KMS-11 (cell line): ENCODE measurements around the gene ATP5F1E.

Experiments used
- H2AFZ ChIP-seq: fragments of 200-600 bp; sonication (generic); 2 replicates; pipeline ENCODE4 v1.6.1; 2016; ENCODE audit warnings: antibody characterized with exemption, mixed run types, low read depth
- H3K27ac ChIP-seq: fragments of 200-600 bp; sonication (generic); 2 replicates; pipeline ENCODE4 v1.6.1; 2016; ENCODE audit warnings: mild to moderate bottlenecking, mixed run types
- H3K27me3 ChIP-seq: fragments of 200-600 bp; sonication (generic); 2 replicates; pipeline ENCODE4 v1.6.1; 2017; ENCODE audit warnings: mild to moderate bottlenecking, low read depth, mixed run types, moderate library complexity; ENCODE audit not compliant: insufficient read depth
- H3K36me3 ChIP-seq: fragments of 200-600 bp; sonication (generic); 2 replicates; pipeline ENCODE4 v1.6.1; 2017; ENCODE audit warnings: mild to moderate bottlenecking, mixed run types; ENCODE audit not compliant: insufficient read depth
- H3K4me1 ChIP-seq: fragments of 200-600 bp; sonication (generic); 2 replicates; pipeline ENCODE4 v1.6.1; 2016; ENCODE audit warnings: mild to moderate bottlenecking, low read depth, mixed run types; ENCODE audit not compliant: poor library complexity, severe bottlenecking
- H3K4me2 ChIP-seq: fragments of 200-600 bp; sonication (generic); 2 replicates; pipeline ENCODE4 v1.7.0; 2016; ENCODE audit warnings: mild to moderate bottlenecking, mixed run types
- H3K4me3 ChIP-seq: fragments of 200-600 bp; sonication (generic); IDR thresholded peaks from 2 replicates; pipeline ENCODE4 v1.6.1; 2017; ENCODE audit warnings: low read depth, low read length, mixed read lengths; ENCODE audit not compliant: insufficient read depth
- H3K79me2 ChIP-seq: fragments of 200-600 bp; sonication (generic); 2 replicates; pipeline ENCODE4 v1.6.1; 2016; ENCODE audit warnings: low read depth, mixed run types; ENCODE audit not compliant: insufficient read depth
- H3K9ac ChIP-seq: fragments of 200-600 bp; sonication (generic); 2 replicates; pipeline ENCODE4 v1.6.1; 2016; ENCODE audit warnings: mild to moderate bottlenecking, mixed run types
- H4K20me1 ChIP-seq: fragments of 200-600 bp; sonication (generic); 2 replicates; pipeline ENCODE4 v1.6.1; 2016; ENCODE audit warnings: mild to moderate bottlenecking, mixed run types; ENCODE audit not compliant: insufficient read depth
- TF ChIP-seq, protein P1 (sequence below): fragments of 200-600 bp; sonication (generic); conservative IDR thresholded peaks from 2 replicates; pipeline ENCODE4 v1.6.1; 2017; ENCODE audit warnings: low read depth, mild to moderate bottlenecking, antibody characterized with exemption, low read length, moderate library complexity, mixed read lengths

ATP5F1E gene

DNA sequence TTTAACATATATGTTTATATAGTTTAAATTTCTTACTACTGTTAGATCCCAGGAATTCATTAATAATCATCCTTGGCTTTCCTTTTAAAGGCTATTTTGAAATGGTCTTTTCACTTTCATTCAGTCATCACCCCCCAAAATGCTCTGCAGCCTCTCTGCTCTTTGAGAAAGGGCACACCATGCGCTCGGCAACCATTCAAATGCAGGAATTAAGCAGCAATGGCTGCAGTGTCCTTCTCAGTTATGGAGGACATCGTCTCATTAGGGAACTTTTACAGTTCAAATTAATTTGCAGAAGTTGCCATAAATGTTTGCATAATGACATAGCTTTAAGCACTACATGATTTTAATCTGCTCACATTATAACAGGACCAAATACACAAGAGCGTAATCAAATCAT is 6.6 kb downstream of the ATP5F1E start:
- no peak overlapping the region for H3K27ac ChIP-seq
- no peaks in the 10 kb centered on the region for H4K20me1 ChIP-seq
- peaks cover 17% of the 10 kb centered on the region; the same call in 1 of the 2 replicates for H3K36me3 ChIP-seq
- no peak overlapping the region for H3K9ac ChIP-seq
- TF ChIP-seq, protein P1, sequence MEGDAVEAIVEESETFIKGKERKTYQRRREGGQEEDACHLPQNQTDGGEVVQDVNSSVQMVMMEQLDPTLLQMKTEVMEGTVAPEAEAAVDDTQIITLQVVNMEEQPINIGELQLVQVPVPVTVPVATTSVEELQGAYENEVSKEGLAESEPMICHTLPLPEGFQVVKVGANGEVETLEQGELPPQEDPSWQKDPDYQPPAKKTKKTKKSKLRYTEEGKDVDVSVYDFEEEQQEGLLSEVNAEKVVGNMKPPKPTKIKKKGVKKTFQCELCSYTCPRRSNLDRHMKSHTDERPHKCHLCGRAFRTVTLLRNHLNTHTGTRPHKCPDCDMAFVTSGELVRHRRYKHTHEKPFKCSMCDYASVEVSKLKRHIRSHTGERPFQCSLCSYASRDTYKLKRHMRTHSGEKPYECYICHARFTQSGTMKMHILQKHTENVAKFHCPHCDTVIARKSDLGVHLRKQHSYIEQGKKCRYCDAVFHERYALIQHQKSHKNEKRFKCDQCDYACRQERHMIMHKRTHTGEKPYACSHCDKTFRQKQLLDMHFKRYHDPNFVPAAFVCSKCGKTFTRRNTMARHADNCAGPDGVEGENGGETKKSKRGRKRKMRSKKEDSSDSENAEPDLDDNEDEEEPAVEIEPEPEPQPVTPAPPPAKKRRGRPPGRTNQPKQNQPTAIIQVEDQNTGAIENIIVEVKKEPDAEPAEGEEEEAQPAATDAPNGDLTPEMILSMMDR: no peak
- peaks cover 32% of the 10 kb centered on the region for H3K4me1 ChIP-seq
- peaks cover 49% of the 10 kb centered on the region for H3K79me2 ChIP-seq
- no peak overlapping the region for H2AFZ ChIP-seq
- H3K4me2 ChIP-seq: no peak overlapping the region
- H3K27me3 ChIP-seq: no peaks in the 10 kb centered on the region
- no peak overlapping the region for H3K4me3 ChIP-seq

DNA sequence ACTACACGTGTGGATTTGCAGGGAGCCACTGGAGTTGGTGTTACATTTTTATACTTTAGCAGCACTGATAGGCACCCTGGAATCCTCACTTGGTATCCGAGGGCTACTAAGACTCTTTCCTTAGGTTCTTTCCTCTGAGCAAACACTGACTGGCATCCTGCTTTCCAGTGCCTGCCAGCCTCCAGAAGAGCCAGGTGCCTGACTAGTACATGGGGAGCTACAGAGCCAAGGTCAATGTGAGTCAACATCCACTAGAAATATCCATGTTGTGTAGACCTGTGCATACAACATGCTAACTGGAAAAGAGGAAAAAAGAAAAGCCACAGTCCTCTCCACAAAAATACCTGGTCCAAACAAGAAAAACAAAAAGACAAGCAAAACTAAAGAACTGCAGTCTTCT is 7.0 kb downstream of the ATP5F1E start:
- no peaks in the 10 kb centered on the region for H3K27me3 ChIP-seq
- H3K36me3 ChIP-seq: peaks cover 14% of the 10 kb centered on the region; the same call in 1 of the 2 replicates
- peaks cover 44% of the 10 kb centered on the region for H3K79me2 ChIP-seq
- no peak overlapping the region for H3K4me3 ChIP-seq
- TF ChIP-seq, protein P1: no peak
- no peak overlapping the region for H3K27ac ChIP-seq
- no peak overlapping the region for H3K9ac ChIP-seq
- H3K4me1 ChIP-seq: peaks cover 28% of the 10 kb centered on the region
- H2AFZ ChIP-seq: no peak overlapping the region
- no peak overlapping the region for H3K4me2 ChIP-seq
- H4K20me1 ChIP-seq: no peaks in the 10 kb centered on the region

DNA sequence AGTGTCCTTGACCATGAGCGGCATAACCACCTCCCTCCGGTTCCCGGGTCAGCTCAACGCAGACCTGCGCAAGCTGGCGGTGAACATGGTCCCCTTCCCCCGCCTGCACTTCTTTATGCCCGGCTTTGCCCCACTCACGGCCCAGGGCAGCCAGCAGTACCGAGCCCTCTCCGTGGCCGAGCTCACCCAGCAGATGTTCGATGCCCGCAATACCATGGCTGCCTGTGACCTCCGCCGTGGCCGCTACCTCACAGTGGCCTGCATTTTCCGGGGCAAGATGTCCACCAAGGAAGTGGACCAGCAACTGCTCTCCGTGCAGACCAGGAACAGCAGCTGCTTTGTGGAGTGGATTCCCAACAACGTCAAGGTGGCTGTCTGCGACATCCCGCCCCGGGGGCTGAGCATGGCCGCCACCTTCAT is 8.0 kb downstream of the ATP5F1E start:
- Histone ChIP-seq H3K4me2 (no peak overlapping the region), H3K4me3 (no peak overlapping the region), H3K4me1 (peaks cover 18% of the 10 kb centered on the region), H3K9ac (no peak overlapping the region), H3K36me3 (peaks cover 11% of the 10 kb centered on the region; the same call in 1 of the 2 replicates), H3K27me3 (no peaks in the 10 kb centered on the region), H3K79me2 (peaks cover 35% of the 10 kb centered on the region), H4K20me1 (no peaks in the 10 kb centered on the region), H3K27ac (no peak overlapping the region), H2AFZ (no peak overlapping the region)
- TF ChIP-seq, protein P1: no peak

DNA sequence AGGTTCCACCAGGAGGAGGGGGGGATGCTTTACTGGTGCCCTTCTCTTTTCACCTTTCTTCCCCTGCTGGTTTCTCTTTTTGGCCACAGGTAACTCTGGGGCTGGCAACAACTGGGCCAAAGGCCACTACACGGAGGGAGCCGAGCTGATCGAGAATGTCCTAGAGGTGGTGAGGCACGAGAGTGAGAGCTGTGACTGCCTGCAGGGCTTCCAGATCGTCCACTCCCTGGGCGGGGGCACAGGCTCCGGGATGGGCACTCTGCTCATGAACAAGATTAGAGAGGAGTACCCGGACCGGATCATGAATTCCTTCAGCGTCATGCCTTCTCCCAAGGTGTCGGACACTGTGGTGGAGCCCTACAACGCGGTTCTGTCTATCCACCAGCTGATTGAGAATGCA is 8.5 kb downstream of the ATP5F1E start:
- Histone ChIP-seq H3K4me3 (no peak overlapping the region), H3K79me2 (peaks cover 30% of the 10 kb centered on the region), H2AFZ (no peak overlapping the region), H3K4me2 (no peak overlapping the region), H3K9ac (no peak overlapping the region), H3K36me3 (peaks cover 6% of the 10 kb centered on the region; the same call in 1 of the 2 replicates), H3K4me1 (peaks cover 13% of the 10 kb centered on the region), H3K27ac (no peak overlapping the region), H4K20me1 (no peaks in the 10 kb centered on the region), H3K27me3 (no peaks in the 10 kb centered on the region)
- TF ChIP-seq, protein P1: no peak
